K562 (cell line): ENCODE measurements around the gene ALOXE3. TPM values are rescaled to one million over a fixed set of nuclear protein-coding genes. Genes with fewer than 3 reads are reported as not detected.

ENCODE experiments used
- DPF2 ChIP-seq: fragments of 450-650 bp; IDR thresholded peaks from 2 replicates; pipeline ENCODE4 v1.6.1; 2016
- PKNOX1 ChIP-seq: fragments of 450-650 bp; IDR thresholded peaks from 2 replicates; pipeline ENCODE4 v1.6.1; 2016
- SIN3A ChIP-seq, 2 experiments: fragments of 150-350 bp in 1 of 2; IDR thresholded peaks; 2 replicates each; pipeline ENCODE4 v1.6.1; 2011 to 2016; ENCODE audit warnings: borderline replicate concordance in 2 of 2, low read depth in 2 of 2, low read length in 2 of 2, mild to moderate bottlenecking in 2 of 2, moderate library complexity in 2 of 2; ENCODE audit not compliant: control insufficient read depth in 1 of 2
- ZBTB11 ChIP-seq, 3 experiments: fragments of 200-800 bp in 1 of 3; fragments of 250-450 bp in 1 of 3; fragments of 450-650 bp in 1 of 3; sonication (Bioruptor Pico) in 1 of 3; sonication (Bioruptor generic) in 1 of 3; formaldehyde crosslinking in 1 of 3; IDR thresholded peaks; 2 replicates each; pipeline versions ENCODE4 v1.6.1 to v1.8.0; 2016 to 2022; ENCODE audit warnings: mild to moderate bottlenecking in 2 of 3, missing genetic modification characterization in 2 of 3, missing compliant biosample characterization in 1 of 3, moderate library complexity in 1 of 3
- ZNF253 ChIP-seq: fragments of 250-450 bp; sonication (Bioruptor Pico); conservative IDR thresholded peaks from 2 replicates; pipeline ENCODE4 v1.6.1; 2021; ENCODE audit warnings: mild to moderate bottlenecking
- polyA plus RNA-seq, 8 experiments: library from polyadenylated mRNA; depleted of rRNA in 4 of 8; stranded (reverse) in 5 of 8; unstranded in 3 of 8; fragments of >200 nt; fragmentation: Nextera tagmentation in 2 of 8; fragmentation: Illumina TruSeq in 1 of 8; extraction: Ambion mirVana in 2 of 8; extraction: Trizol in 1 of 8; gene quantifications; 2 replicates each; pipeline versions ENCODE4 v1.2.1 to v1.2.3, GENCODE V29; 2011 to 2014; ENCODE audit warnings: inconsistent platforms in 1 of 8, missing spikeins in 1 of 8
- total RNA-seq, 7 experiments: library from RNA; depleted of rRNA in 6 of 7; stranded (reverse); fragments of >200 nt in 6 of 7; fragmentation: Illumina TruSeq in 2 of 7; extraction: Trizol in 2 of 7; gene quantifications; 2 replicates each; pipeline versions ENCODE4 v1.2.1 to v1.2.3, GENCODE V29; 2011 to 2021; ENCODE audit warnings: low replicate concordance in 1 of 7

The ALOXE3 gene
- total and polyA plus RNA-seq, 9 of the 15 experiments (the other 6 are each of a cell fraction or from before 2014, with no cell fraction given), result 0.04 TPM; not detected in 8

GRCh38 chr17:8137645-8138373 lies 19.5 kb upstream of the ALOXE3 start (continued):
- TF ChIP-seq ZBTB11 (CRISPR knock-in tag; IDR thresholded peaks at IDR 0.05), result no peak
- no peak for TF ChIP-seq ZNF253 (CRISPR knock-in tag)
- TF ChIP-seq SIN3A (IDR thresholded peaks at IDR 0.05; ENCODE audit: borderline replicate concordance in 2 of 2, control insufficient read depth in 1 of 2, low read depth in 2 of 2, low read length in 2 of 2), result no peak
- TF ChIP-seq PKNOX1, result no peak
- TF ChIP-seq DPF2, result no peak
